ENCODE results near the gene GCK. TPM values are rescaled to one million over a fixed set of nuclear protein-coding genes. Genes with fewer than 3 reads are reported as not detected.

Gene GCK
- total and polyA plus RNA-seq, 2 of the 13 experiments (the other 11 are each of a cell fraction or from before 2014, with no cell fraction given) = not detected

DNA sequence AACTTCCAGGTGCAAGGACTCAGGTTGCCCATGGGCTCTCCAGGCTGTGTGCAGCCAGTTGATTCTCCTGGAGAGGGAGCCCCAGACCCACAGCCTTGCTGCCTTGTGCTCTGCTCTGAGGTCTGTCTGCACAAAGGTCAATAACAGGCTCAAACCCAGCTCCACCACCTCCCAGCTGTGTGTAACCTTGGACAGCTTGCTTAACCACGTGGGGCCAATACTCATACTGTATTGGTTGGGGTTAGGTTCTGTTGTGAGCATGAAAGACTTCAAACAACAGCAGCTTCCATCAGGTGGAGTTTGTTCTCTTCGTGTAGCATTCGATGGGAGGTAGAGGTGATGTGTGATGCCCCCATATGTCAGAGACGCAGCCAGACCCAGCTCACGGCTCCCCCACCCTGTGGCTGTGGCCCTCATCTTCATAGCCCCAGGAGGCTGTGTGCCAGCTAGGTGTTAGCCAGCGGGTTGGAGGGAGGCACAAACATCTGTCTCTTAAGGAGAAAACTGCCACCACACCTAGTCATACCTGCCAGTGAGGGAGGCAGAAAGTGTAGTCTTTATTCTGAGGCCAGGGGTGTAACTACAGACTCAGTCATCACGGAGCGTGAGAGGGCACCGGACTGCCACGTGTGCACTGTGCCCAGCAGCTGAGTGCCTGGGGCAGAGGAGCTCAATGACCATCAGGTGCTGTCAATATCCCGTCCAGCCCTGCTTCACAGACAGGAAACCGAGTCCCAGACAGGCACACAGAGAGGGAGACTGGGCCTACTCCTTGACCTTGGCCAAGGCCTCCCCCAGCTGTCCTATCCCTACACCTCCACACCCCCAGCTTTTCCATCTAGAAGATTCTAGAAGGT lies 57.8 kb downstream of the GCK start (continued):
- TF ChIP-seq, protein P1, sequence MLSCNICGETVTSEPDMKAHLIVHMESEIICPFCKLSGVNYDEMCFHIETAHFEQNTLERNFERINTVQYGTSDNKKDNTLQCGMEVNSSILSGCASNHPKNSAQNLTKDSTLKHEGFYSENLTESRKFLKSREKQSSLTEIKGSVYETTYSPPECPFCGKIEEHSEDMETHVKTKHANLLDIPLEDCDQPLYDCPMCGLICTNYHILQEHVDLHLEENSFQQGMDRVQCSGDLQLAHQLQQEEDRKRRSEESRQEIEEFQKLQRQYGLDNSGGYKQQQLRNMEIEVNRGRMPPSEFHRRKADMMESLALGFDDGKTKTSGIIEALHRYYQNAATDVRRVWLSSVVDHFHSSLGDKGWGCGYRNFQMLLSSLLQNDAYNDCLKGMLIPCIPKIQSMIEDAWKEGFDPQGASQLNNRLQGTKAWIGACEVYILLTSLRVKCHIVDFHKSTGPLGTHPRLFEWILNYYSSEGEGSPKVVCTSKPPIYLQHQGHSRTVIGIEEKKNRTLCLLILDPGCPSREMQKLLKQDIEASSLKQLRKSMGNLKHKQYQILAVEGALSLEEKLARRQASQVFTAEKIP (CRISPR knock-in tag; IDR thresholded peaks at IDR 0.05; ENCODE audit: borderline replicate concordance) = no peak
- TF ChIP-seq ZNF430 (CRISPR knock-in tag; IDR thresholded peaks at IDR 0.05) = peak; percentile 80
- TF ChIP-seq, protein P2, sequence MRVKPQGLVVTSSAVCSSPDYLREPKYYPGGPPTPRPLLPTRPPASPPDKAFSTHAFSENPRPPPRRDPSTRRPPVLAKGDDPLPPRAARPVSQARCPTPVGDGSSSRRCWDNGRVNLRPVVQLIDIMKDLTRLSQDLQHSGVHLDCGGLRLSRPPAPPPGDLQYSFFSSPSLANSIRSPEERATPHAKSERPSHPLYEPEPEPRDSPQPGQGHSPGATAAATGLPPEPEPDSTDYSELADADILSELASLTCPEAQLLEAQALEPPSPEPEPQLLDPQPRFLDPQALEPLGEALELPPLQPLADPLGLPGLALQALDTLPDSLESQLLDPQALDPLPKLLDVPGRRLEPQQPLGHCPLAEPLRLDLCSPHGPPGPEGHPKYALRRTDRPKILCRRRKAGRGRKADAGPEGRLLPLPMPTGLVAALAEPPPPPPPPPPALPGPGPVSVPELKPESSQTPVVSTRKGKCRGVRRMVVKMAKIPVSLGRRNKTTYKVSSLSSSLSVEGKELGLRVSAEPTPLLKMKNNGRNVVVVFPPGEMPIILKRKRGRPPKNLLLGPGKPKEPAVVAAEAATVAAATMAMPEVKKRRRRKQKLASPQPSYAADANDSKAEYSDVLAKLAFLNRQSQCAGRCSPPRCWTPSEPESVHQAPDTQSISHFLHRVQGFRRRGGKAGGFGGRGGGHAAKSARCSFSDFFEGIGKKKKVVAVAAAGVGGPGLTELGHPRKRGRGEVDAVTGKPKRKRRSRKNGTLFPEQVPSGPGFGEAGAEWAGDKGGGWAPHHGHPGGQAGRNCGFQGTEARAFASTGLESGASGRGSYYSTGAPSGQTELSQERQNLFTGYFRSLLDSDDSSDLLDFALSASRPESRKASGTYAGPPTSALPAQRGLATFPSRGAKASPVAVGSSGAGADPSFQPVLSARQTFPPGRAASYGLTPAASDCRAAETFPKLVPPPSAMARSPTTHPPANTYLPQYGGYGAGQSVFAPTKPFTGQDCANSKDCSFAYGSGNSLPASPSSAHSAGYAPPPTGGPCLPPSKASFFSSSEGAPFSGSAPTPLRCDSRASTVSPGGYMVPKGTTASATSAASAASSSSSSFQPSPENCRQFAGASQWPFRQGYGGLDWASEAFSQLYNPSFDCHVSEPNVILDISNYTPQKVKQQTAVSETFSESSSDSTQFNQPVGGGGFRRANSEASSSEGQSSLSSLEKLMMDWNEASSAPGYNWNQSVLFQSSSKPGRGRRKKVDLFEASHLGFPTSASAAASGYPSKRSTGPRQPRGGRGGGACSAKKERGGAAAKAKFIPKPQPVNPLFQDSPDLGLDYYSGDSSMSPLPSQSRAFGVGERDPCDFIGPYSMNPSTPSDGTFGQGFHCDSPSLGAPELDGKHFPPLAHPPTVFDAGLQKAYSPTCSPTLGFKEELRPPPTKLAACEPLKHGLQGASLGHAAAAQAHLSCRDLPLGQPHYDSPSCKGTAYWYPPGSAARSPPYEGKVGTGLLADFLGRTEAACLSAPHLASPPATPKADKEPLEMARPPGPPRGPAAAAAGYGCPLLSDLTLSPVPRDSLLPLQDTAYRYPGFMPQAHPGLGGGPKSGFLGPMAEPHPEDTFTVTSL (CRISPR knock-in tag; IDR thresholded peaks at IDR 0.05; ENCODE audit: borderline replicate concordance) = no peak
- no peak for TF ChIP-seq ZSCAN20 (CRISPR knock-in tag; IDR thresholded peaks at IDR 0.05; ENCODE audit: borderline replicate concordance)
- TF ChIP-seq, protein P3, sequence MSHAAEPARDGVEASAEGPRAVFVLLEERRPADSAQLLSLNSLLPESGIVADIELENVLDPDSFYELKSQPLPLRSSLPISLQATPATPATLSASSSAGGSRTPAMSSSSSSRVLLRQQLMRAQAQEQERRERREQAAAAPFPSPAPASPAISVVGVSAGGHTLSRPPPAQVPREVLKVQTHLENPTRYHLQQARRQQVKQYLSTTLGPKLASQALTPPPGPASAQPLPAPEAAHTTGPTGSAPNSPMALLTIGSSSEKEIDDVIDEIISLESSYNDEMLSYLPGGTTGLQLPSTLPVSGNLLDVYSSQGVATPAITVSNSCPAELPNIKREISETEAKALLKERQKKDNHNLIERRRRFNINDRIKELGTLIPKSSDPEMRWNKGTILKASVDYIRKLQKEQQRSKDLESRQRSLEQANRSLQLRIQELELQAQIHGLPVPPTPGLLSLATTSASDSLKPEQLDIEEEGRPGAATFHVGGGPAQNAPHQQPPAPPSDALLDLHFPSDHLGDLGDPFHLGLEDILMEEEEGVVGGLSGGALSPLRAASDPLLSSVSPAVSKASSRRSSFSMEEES (CRISPR knock-in tag; IDR thresholded peaks at IDR 0.05) = peak; percentile 22; the same call in 1 of the 2 replicates
- TF ChIP-seq MAZ (IDR thresholded peaks at IDR 0.05; ENCODE audit: borderline replicate concordance, low read depth, low read length) = no peak
- TF ChIP-seq MAZ (CRISPR knock-in tag; IDR thresholded peaks at IDR 0.05; ENCODE audit: low read depth) = peak; percentile 69; the same call in 1 of the 2 replicates
- peak; percentile 61 for TF ChIP-seq KAT8 (CRISPR knock-in tag; IDR thresholded peaks at IDR 0.05)
- TF ChIP-seq, protein P4, sequence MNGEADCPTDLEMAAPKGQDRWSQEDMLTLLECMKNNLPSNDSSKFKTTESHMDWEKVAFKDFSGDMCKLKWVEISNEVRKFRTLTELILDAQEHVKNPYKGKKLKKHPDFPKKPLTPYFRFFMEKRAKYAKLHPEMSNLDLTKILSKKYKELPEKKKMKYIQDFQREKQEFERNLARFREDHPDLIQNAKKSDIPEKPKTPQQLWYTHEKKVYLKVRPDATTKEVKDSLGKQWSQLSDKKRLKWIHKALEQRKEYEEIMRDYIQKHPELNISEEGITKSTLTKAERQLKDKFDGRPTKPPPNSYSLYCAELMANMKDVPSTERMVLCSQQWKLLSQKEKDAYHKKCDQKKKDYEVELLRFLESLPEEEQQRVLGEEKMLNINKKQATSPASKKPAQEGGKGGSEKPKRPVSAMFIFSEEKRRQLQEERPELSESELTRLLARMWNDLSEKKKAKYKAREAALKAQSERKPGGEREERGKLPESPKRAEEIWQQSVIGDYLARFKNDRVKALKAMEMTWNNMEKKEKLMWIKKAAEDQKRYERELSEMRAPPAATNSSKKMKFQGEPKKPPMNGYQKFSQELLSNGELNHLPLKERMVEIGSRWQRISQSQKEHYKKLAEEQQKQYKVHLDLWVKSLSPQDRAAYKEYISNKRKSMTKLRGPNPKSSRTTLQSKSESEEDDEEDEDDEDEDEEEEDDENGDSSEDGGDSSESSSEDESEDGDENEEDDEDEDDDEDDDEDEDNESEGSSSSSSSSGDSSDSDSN (CRISPR knock-in tag; IDR thresholded peaks at IDR 0.05) = no peak
- peak; percentile 84; the same call in 1 of the 2 replicates for TF ChIP-seq ZNF788 (CRISPR knock-in tag; IDR thresholded peaks at IDR 0.05; ENCODE audit: borderline replicate concordance)
- TF ChIP-seq, protein P5, sequence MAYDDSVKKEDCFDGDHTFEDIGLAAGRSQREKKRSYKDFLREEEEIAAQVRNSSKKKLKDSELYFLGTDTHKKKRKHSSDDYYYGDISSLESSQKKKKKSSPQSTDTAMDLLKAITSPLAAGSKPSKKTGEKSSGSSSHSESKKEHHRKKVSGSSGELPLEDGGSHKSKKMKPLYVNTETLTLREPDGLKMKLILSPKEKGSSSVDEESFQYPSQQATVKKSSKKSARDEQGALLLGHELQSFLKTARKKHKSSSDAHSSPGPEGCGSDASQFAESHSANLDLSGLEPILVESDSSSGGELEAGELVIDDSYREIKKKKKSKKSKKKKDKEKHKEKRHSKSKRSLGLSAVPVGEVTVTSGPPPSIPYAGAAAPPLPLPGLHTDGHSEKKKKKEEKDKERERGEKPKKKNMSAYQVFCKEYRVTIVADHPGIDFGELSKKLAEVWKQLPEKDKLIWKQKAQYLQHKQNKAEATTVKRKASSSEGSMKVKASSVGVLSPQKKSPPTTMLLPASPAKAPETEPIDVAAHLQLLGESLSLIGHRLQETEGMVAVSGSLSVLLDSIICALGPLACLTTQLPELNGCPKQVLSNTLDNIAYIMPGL (CRISPR knock-in tag; IDR thresholded peaks at IDR 0.05; ENCODE audit: borderline replicate concordance in 1 of 2, low read depth in 1 of 2) = peak; percentile 46 to 68; a peak in 2 of 4 replicates
- TF ChIP-seq MYC (CRISPR knock-in tag; IDR thresholded peaks at IDR 0.05; ENCODE audit: borderline replicate concordance) = peak; percentile 68

All from HepG2 (cell line).